NCI-H2196 treated with DMSO at 0.1 percent for 48 hours (cell line): ENCODE data around the gene GNMT.
"Not testable (repeated sequence)": the region's sequence is repeated elsewhere in the genome, so short reads cannot be mapped to it uniquely, and the experiment has no call there.

Experiments
- DNase-seq: peaks from one replicate; lab custom pipeline; 2025; ENCODE audit not compliant: unreplicated experiment; lab: John Stamatoyannopoulos, UW

Gene GNMT

DNA sequence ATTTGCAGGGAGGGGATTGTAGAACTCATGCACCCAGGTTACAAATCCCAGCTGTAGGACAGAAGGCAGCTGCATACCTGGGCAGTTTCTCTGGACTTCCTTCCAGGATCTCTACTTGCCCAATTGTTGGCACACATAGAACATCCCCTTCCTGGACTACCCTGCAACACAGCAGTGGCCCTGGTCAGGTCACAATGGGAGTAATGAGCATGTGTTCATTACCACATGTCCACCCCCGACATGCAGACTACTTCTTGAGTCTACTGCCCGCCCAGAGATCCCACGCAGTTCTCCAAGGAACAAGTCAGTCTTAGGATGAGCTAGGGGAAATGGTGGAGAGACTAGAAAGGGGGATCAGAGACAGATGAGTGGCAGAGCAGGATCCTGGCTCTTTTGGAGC, 13.4 kb downstream of the GNMT start:
- no peak for DNase-seq

- no peak for DNase-seq
Measured at GRCh38 chr6:42974919-42975505, 14.5 kb downstream of the GNMT start.

DNA sequence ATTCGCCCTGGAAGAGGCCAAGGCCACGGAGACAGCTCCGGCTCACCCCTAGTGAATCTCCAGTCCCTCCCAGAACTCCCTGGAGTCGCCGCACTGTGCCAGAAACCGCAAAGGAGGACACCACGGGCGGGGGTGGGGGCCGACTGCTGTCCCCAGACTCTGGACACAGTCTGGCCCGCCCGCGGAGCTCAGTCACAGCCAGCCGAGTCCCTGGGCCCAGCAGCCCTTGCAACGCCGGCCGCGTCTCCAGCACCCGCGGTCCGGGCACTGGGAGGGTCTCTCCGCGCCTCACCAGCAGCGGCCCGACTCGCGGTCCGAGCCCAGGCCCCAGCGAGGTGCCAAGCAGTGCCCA, 17.9 kb downstream of the GNMT start:
- DNase-seq, result no peak

GRCh38 chr6:42978839-42979522, 18.4 kb downstream of the GNMT start, which contains the start of gene PEX6:
Gene PEX6 (minus strand): TSS chr6:42979181. CDS start chr6:42979150, 31 bp downstream.
- peak; percentile 89 for DNase-seq

GRCh38 chr6:42979523-42980177, 19.1 kb downstream of the GNMT start:
- no peak for DNase-seq

GRCh38 chr6:42981836-42982235, 21.3 kb downstream of the GNMT start:
- no peak for DNase-seq

DNA sequence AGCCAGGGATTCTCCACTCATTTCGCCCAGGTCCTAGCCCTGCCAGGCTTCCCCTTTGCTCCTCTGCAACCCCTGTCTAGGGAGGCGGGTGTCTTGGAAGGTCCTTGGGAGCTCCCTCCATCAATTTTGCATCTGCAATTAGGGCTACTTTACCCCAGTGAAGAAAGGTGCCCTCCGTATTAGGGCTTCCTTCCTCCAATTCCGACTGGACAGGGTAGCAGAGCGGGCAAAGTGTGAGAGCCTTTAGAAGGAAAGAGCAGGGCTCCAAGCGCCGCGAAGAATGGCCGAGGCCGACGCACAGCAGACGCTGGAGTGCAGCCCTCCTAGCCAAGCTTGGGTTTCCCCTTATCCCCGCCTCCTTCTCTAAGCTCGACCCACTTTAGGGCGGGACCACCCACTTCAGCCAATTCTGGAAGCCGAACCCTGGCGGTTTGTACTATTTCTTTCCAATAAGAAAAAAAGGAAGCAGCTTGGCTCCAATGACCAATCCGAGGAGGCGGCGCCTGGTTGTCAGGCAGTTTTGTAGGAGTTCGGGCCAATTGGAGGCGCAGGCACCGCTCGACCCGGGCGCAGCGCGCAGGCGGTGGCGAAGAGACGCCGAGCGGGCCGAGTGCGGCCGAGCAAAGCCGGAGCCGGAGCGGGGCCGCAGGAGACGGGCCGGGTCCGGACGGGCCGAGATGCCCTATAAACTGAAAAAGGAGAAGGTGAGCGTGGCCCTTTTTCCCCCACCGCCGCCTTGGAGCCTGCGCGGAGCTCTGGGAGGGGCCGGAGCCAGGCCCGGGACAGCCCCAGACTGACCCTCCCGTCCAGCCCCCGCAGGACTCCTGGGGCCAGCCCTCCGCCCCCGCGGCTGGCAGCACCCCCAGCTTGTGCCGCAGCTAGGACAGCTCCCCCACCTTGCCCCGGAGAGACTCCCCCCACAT, 23.7 kb downstream of the GNMT start, which contains the start of gene PPP2R5D:
Gene PPP2R5D (plus strand): TSS at position 570 of the 923 bp plus-strand sequence. CDS start 108 bp downstream, at position 678.
- DNase-seq, result peak; percentile 98

DNA sequence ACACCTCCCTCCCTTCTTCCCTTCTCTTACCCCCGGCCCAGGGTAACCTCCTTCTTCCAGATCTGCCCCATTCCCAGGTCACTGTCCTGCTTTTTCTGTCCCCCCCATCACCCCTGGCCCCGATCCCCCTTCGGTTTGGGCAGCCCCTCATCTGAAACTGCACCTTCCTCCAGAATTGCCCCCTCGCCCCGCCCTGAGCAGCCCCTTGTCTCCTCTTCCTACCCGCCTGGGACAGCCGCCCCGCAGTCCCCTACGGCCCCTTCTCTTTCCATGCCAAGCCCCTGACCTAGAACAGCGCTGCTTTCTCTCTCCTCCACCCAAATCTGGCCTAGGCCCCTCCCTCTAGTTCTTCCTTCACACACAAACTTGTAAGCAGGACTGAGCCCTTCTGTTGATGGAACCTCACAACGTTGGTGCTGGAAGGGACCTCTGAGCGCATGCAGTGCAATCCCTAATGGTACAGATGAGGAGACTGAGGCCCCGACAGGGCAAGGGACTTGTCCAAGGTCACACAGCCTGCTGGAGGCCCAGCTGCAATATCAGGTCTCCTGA, 24.4 kb downstream of the GNMT start:
- no peak for DNase-seq

DNA sequence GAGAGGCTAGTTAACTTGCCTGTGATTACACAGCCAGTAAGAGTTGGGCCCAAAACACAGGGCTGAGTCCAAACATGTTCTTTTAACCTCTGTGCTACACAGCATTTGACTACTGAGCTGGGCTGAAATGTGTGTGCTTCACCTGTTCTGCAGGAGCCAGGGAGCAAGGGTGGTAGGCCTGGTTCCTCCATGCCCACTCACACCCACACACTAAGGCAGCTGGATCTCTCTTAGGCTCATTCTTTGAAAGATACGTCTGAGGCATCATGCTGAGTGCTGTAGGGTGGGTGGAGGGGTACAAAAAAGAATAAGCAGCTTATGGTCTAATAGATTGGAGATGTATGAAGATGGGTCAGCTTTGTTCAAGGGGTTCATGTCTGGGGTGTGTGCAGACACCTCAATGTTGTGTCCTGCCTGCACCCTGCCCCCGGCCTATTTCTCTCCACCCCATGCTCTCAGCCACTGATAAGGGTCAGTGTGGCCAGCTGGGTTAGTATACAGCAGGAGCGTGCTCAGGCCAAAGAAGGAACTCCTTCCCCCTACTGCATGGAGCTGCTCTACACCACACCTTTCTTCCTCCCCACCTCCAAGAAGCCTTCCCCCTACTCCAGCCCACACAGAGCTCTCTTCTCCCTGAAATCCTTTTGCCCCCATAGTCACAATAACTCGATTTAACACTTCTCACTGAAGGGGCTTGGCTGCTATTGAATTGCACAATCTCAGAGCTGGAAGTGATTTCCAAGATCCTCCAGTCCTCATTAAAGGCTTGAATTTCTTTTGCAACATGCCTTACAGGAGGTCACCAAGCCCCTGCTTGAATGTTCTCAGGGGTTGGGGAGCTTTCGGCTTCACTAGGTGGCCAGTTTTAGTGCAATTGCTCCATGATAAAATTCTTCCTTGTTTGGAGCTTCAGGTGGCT, 27.2 kb downstream of the GNMT start:
- DNase-seq, result no peak

- no peak for DNase-seq
Measured at GRCh38 chr6:42988486-42989020, 28.0 kb downstream of the GNMT start.

- no peak for DNase-seq
Measured at GRCh38 chr6:42989923-42990322, 29.4 kb downstream of the GNMT start.

GRCh38 chr6:42993445-42993844, 32.9 kb downstream of the GNMT start:
- DNase-seq, result no peak

DNA sequence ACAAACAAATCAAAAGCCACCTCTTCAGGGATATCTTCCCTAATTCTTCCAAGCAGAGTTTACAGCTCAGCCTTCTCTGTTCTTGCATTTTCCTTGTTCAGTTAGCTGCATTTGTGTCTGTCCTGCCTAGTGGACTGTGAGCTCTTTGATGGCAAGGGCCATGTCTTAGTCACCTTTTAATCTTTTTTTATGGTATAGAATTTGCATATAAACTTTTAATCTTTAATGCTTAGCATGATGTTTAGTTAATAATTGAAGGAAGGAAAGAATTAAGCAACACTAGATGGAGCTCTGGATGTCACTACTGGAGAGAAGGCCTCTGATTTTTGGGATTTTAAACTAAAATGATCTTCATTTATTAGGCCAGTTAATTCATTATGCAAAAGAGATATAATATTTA, 36.0 kb downstream of the GNMT start:
- DNase-seq, result no peak

- DNase-seq, result not testable (repeated sequence)
Measured at GRCh38 chr6:42998205-42998604, 37.7 kb downstream of the GNMT start.

DNA sequence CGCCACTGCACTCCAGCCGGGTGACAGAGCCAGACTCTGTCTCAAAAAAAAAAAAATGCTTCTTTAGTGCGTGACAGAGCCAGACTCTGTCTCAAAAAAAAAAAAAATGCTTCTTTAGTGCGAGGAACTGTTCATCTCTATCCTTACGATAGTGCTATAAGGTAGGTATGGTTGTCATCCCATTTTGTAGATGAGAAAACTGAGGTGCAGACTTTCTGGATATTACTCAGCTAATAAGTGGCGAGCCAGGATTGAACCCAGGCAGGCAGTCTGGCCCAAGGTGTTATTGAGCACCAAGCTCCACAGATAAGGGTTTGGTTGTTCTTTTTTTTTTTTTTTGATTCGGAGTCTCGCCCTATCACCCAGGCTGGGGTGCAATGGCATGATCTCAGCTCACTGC, 41.3 kb downstream of the GNMT start:
- DNase-seq, result no peak

- DNase-seq, result no peak
Measured at GRCh38 chr6:43005844-43006243, 45.3 kb downstream of the GNMT start.

GRCh38 chr6:43006251-43006650, 45.7 kb downstream of the GNMT start:
- DNase-seq, result no peak

DNA sequence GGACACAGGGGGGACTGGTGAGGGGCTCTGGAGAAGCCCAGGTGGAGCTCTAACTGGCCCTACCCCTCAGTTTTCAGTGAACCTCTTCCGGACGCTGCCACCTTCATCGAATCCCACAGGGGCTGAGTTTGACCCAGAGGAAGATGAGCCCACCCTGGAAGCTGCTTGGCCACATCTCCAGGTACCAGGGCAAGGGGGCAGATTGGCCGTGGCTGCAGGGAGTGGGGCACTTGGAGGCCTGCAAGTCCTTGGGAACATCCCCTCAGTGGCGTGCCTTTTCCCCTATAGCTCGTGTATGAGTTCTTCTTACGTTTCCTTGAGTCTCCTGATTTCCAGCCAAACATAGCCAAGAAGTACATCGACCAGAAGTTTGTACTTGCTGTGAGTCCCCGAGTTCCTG, 46.6 kb downstream of the GNMT start:
- no peak for DNase-seq

DNA sequence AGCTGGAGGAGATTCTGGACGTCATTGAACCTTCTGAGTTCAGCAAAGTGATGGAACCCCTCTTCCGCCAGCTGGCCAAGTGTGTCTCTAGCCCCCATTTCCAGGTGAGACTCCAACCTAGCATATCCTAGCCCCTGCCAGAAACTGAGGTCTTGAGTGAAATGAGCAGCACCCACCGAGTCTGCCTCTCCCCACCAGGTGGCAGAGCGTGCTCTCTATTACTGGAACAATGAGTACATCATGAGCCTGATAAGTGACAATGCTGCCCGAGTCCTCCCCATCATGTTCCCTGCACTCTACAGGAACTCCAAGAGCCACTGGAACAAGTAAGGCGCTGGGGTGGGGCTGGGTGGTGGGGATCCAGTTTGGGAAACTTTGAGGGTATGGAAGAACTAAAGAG, 48.6 kb downstream of the GNMT start:
- no peak for DNase-seq

- DNase-seq, result no peak
Measured at GRCh38 chr6:43011207-43011606, 50.7 kb downstream of the GNMT start.
